ENCODE results near the gene VGF.
"Not testable (repeated sequence)": the region's sequence is repeated elsewhere in the genome, so short reads cannot be mapped to it uniquely, and the experiment has no call there.

Gene VGF

GRCh38 chr7:101133621-101134398 lies 31.6 kb downstream of the VGF start:
- peak; percentile 58 for DNase-seq

DNA sequence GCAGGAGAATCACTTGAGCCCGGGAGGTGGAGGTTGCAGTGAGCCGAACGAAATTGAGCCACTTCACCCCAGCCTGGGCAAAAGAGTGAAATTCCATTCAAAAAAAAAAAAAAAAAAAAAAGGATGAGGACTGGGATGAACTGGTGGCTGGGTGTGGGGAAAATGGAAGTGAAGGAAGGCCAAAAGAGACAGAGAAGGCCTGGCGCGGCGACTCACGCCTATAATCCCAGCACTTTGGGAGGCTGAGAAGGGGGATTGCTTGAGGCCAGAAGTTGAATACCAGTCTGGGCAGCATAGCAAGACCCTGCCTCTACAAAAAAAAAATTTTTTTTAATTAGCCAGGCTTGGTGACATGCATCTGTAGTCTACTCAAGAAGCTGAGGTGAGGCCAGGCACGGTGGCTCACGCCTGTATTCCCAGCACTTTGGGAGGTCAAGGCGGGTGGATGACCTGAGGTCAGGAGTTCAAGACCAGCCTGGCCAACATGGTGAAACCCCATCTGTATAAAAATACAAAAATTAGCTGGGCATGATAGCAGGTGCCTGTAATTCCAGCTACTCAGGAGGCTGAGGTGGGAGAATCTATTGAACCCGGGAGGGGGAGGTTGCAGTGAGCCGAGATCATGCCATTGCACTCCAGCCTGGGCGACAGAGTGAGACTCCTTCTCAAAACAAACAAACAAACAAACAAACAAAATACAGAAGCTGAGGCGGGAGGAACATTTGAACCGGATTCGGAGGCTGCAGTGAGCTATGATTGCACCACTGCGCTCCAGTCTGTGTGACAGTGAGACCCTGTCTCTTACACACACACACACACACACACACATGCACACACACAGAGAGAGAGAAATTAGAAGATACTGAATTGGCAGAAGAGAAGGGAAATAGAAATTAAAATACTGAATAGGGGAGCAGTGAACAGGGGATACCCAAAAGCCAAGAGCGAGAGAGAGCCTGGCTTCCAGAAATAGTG lies 32.5 kb downstream of the VGF start:
- DNase-seq: not testable (repeated sequence)

- no peak for DNase-seq
Measured at GRCh38 chr7:101129603-101130117, 35.7 kb downstream of the VGF start.

DNA sequence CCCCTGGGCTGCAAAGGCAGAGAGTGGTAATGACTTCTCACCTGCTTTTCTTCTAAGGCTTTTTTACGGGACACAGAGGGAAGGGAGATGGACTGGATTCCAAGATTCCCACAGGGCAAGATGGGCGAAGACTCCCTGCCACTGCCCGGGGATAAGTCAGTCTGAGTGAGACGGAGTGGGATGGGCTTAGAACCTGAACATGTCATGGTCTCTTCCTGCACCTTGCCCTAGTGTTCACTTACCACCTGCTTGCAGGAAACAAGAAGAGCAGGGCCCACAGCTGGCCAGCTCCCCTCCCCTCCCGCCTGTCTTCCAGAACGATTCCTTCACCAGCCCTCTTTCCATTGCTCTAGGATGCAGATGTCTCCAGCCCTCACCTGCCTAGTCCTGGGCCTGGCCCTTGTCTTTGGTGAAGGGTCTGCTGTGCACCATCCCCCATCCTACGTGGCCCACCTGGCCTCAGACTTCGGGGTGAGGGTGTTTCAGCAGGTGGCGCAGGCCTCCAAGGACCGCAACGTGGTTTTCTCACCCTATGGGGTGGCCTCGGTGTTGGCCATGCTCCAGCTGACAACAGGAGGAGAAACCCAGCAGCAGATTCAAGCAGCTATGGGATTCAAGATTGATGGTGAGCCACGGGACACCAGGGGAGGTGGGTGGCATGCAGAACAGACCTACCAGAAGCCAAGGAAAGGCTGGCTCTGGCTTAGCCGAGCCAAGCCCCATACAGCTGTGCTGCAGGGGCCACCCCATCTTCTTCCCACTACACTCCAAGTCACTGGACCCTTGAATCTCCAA lies 37.1 kb downstream of the VGF start:
- no peak for DNase-seq

DNA sequence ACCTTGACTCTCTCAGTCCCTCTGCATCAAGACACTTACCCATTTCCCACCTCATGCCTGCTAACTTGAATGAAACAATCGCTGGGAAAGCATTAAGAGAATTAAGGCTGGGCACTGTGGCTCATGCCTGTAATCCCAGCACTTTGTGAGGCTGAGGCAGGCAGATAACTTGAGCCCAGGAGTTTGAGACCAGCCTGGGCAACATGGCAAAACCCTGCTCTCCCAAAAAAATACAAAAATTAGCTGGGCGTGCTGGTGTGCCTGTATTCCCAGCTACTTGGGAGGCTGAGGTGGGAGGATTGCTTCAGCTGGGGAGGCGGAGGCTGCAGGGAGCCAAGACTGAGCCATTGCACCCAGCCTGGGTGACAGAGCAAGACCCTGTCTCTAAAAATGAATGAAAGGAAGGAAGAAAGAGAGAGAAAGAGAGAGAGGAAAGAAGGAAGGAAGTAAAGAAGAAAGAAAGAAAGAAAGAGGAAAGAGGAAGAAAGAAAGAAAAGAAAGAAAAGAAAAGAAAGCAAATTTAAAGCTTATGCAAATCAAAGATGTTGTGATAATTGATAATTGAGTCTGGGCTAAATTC lies 37.8 kb downstream of the VGF start:
- DNase-seq: no peak

DNA sequence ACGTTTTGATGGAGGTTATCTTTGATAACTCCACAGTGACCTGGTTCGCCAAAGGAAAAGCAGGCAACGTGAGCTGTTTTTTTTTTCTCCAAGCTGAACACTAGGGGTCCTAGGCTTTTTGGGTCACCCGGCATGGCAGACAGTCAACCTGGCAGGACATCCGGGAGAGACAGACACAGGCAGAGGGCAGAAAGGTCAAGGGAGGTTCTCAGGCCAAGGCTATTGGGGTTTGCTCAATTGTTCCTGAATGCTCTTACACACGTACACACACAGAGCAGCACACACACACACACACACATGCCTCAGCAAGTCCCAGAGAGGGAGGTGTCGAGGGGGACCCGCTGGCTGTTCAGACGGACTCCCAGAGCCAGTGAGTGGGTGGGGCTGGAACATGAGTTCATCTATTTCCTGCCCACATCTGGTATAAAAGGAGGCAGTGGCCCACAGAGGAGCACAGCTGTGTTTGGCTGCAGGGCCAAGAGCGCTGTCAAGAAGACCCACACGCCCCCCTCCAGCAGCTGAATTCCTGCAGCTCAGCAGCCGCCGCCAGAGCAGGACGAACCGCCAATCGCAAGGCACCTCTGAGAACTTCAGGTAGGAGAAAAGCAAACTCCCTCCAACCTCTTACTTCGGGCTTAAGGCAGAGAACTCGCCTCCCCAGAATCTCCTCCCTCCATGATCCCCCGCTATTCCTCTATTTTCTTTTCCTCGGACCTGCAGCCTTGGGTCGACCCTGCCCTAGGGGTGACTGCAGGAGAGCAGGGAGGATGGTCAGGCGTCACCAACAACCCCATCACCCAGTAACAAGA lies 38.5 kb downstream of the VGF start, which contains the start of gene SERPINE1:
Gene SERPINE1, plus strand, starts transcription at position 454 of the 809 bp plus-strand sequence. CDS start 1,290 bp downstream, outside the sequence.
- DNase-seq: peak; percentile 100

DNA sequence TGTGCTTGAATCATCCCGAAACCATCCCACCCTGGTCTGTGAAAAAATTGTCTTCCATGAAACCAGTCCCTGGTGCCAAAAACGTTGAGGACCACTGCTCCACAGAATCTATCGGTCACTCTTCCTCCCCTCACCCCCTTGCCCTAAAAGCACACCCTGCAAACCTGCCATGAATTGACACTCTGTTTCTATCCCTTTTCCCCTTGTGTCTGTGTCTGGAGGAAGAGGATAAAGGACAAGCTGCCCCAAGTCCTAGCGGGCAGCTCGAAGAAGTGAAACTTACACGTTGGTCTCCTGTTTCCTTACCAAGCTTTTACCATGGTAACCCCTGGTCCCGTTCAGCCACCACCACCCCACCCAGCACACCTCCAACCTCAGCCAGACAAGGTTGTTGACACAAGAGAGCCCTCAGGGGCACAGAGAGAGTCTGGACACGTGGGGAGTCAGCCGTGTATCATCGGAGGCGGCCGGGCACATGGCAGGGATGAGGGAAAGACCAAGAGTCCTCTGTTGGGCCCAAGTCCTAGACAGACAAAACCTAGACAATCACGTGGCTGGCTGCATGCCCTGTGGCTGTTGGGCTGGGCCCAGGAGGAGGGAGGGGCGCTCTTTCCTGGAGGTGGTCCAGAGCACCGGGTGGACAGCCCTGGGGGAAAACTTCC lies 39.2 kb downstream of the VGF start:
- DNase-seq: peak; percentile 89

DNA sequence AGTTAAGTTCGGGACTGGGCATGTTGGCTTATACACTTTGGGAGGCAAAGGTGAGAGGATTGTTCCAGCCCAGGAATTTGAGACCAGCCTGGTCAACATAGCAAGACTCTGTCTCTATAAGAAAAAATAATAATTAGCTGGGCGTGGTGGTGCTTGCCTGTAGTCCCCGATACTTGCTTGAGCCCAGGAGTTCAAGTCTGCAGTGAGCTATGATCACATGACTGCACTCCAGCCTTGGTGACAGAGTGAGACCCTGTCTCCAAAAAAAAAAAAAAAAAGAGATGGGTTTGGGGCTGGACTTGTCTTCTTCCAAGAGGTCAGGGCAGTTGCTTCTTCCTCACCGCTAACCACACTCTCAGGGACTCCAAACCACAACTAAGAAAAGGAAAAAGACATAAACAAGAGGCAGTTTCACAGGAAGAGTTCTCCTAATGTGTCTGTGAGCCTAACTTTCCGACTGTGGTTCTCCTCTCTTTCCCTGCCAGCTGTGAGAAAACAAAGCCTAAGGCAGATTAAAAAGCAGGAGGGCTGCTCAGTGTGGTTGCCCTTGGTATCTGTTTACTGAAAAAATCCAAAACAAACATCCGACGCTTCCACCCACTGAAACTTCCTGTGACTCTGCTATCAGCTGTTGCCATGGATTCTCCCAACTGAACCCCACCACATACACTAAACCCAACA lies 40.9 kb downstream of the VGF start:
- DNase-seq: peak; percentile 67

DNA sequence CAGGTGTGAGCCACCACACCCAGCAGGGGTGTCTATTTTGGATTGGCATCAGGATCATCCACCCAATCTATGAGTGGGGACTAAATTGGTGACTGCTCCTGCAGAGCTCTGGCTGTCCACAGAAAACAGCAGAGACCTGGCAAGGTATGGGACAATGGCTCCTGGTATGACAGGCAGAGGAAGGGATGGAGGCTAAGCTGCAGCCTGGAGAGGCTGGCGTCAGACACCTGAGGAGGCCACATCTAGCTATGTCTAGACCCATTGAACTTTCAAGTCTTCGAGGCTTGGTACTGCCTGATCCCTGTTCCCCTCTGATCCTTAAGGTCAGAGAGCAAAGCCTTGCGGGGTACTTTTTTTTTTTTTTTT lies 41.7 kb downstream of the VGF start:
- DNase-seq: no peak

DNA sequence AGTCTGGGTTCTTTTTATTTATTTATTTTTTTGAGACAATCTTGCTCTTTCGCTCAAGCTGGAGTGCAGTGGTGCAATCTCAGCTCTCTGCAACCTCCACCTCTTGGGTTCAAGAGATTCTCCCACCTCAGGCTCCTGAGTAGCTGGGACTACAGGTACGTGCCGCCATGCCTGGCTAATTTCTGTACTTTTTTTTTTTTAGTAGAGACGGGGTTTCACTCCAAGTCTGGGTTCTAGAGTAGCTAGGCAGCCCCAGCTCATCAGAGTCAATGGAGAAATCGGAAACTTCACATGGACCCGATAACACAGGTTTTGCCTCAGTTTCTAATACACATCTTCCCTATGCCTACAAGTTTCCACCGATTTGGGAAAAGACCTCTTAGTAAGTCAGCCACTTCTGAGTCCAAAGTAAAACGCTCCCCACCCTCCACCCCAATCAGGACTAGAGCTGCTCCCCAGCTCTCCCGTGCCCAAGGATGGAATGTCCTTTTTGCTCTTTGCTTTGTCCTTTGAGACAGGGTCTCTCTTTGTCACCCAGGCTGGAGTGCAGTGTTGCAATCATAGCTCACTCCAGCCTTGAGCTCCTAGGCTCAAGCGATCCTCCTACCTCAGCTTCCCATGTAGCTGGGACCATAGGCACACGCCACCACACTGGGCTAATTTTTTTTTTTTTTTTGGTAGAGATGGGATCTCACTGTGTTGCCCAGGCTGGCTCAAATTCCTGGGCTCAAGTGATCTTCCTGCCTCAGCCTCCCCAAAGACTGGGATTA lies 42.3 kb downstream of the VGF start:
- no peak for DNase-seq

- DNase-seq: peak; percentile 100
Measured at GRCh38 chr7:101121991-101122932, 43.1 kb downstream of the VGF start.

GRCh38 chr7:101121631-101121990 lies 43.8 kb downstream of the VGF start:
- DNase-seq: not testable (repeated sequence)

- DNase-seq: no peak
Measured at GRCh38 chr7:101120315-101120714, 45.1 kb downstream of the VGF start.

DNA sequence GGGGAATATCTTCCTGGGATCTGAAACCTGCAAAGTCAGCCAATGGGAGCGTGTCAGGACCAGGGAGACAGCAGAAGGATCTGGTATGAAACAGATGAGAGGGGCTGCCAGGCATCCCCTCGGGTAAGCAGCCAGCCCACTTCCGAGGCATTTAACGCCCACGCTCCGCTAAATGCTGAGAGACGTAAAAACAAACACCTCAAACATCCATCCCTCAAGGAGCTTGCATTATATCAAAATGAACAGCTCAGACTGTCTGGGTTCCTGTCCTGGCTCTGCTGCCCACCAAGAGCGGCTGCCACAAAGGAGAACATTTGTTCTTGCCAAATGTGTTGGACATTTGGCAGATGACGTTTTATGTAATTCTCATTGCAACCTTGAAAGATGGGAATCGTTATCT lies 45.5 kb downstream of the VGF start:
- DNase-seq: no peak

- no peak for DNase-seq
Measured at GRCh38 chr7:101118856-101119255, 46.5 kb downstream of the VGF start.

- no peak for DNase-seq
Measured at GRCh38 chr7:101116898-101117297, 48.5 kb downstream of the VGF start.

GRCh38 chr7:101115215-101115614 lies 50.2 kb downstream of the VGF start:
- DNase-seq: no peak

GRCh38 chr7:101114492-101114891 lies 50.9 kb downstream of the VGF start:
- peak; percentile 55 for DNase-seq
